Subcutaneous adipose tissue (tissue), 4 donors: ENCODE measurements around the gene UGT1A1. TPM values are rescaled to one million over a fixed set of nuclear protein-coding genes. Genes with fewer than 3 reads are reported as not detected.

Source experiments
- total RNA-seq, 4 donors: library from RNA; depleted of rRNA; stranded (reverse); fragments of >200 nt; gene quantifications; one replicate each; pipeline ENCODE4 v1.1.0, GENCODE V29; 2016
- TF ChIP-seq, protein P1 (sequence below): fragments of 450-650 bp; IDR thresholded peaks from one replicate; pipeline ENCODE4 v1.5.1; 2016; ENCODE audit warnings: low read depth, mild to moderate bottlenecking, control low read depth, antibody characterized with exemption, moderate library complexity

Gene UGT1A1
- total RNA-seq, 4 donors from 2014 or later, result not detected

DNA sequence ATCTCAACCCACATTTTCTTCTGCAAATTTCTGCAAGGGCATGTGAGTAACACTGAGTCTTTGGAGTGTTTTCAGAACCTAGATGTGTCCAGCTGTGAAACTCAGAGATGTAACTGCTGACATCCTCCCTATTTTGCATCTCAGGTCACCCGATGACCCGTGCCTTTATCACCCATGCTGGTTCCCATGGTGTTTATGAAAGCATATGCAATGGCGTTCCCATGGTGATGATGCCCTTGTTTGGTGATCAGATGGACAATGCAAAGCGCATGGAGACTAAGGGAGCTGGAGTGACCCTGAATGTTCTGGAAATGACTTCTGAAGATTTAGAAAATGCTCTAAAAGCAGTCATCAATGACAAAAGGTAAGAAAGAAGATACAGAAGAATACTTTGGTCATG, 8.0 kb downstream of the UGT1A1 start:
- TF ChIP-seq, protein P1, sequence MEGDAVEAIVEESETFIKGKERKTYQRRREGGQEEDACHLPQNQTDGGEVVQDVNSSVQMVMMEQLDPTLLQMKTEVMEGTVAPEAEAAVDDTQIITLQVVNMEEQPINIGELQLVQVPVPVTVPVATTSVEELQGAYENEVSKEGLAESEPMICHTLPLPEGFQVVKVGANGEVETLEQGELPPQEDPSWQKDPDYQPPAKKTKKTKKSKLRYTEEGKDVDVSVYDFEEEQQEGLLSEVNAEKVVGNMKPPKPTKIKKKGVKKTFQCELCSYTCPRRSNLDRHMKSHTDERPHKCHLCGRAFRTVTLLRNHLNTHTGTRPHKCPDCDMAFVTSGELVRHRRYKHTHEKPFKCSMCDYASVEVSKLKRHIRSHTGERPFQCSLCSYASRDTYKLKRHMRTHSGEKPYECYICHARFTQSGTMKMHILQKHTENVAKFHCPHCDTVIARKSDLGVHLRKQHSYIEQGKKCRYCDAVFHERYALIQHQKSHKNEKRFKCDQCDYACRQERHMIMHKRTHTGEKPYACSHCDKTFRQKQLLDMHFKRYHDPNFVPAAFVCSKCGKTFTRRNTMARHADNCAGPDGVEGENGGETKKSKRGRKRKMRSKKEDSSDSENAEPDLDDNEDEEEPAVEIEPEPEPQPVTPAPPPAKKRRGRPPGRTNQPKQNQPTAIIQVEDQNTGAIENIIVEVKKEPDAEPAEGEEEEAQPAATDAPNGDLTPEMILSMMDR, result no peak

DNA sequence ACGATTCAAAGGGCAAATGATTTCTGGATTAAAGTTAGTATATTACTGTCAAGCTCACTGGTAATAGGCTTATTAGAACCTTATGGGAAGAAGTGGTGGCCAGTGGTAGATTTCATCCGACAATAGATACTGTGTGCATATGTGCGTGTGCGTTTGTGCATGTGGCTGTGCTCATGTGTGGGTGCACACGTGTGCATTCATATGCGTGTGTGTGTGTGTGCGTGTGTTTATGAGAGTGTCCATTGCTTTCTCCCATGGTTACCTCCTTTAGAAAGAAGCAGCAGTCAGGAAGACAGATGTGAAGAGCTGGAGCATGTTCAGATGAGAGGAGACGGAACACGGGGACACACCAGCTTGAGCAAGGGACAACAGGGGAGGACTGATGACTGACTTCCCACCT, 9.2 kb downstream of the UGT1A1 start:
- TF ChIP-seq, protein P1, result no peak

DNA sequence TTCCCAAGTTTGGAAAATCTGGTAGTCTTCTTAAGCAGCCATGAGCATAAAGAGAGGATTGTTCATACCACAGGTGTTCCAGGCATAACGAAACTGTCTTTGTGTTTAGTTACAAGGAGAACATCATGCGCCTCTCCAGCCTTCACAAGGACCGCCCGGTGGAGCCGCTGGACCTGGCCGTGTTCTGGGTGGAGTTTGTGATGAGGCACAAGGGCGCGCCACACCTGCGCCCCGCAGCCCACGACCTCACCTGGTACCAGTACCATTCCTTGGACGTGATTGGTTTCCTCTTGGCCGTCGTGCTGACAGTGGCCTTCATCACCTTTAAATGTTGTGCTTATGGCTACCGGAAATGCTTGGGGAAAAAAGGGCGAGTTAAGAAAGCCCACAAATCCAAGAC, 12.1 kb downstream of the UGT1A1 start:
- TF ChIP-seq, protein P1, result no peak

DNA sequence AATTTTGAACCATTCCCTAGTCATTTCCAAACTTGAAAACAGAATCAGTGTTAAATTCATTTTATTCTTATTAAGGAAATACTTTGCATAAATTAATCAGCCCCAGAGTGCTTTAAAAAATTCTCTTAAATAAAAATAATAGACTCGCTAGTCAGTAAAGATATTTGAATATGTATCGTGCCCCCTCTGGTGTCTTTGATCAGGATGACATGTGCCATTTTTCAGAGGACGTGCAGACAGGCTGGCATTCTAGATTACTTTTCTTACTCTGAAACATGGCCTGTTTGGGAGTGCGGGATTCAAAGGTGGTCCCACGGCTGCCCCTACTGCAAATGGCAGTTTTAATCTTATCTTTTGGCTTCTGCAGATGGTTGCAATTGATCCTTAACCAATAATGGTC, 12.5 kb downstream of the UGT1A1 start:
- TF ChIP-seq, protein P1, result no peak

DNA sequence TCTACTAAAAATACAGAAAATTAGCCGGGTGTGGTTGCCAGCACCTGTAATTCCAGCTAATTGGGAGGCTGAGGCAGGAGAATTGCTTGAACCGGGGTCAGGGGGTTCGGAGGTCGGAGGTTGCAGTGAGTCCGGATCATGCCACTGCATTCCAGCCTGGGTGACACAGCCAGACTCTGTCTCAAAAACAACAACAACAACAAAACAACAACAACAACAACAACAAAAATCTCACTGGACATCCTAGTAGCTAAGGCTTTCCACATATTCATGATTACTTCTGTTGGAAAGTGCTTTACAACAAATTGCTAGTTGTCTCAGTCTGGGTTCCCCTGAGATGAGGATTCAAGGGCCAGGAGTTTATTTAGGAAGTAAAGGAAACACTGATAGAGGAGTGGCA, 13.8 kb downstream of the UGT1A1 start:
- TF ChIP-seq, protein P1, result no peak

DNA sequence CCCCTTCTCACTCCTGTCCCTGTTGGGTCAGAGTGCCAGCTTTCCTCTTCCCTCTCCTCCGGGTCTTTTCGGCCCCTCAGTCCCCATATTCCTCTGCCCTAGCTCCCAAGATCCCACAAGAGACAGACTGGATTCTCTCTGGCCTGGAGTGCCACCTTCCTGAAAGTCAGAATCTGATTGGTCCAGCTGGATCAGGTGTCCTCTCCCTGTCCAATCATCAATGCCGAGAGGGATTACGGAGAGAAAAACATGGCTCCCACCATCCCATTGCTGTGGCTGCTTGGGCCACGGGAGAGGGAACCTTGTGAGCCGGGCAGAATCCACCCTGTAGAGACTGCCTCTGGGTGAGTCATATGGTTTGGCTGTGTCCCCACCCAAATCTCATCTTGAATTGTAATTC, 15.3 kb downstream of the UGT1A1 start:
- TF ChIP-seq, protein P1, result no peak

DNA sequence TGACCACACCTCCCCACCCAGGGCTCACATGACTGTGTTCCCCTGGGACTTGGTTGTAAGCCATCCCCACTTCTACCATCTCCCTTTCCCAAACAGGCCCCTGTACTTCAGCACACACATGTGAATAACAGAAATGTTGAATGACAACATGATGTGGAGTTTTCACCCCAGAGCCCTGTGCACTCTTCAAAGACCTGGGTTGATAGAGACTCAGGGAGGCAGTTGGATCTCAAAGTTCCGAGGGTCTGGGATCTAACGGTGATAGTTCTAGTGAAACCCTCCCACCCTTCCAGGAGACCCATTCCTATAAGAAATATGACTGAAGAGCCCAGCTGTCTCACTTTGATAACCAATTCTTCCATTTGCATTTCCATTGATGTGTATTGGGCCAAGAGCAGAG, 18.0 kb downstream of the UGT1A1 start, which contains the start of gene MROH2A:
TSS of gene MROH2A (plus strand) at position 301 of the 400 bp plus-strand sequence. CDS start 1,029 bp downstream, outside the sequence.
- TF ChIP-seq, protein P1, result no peak

DNA sequence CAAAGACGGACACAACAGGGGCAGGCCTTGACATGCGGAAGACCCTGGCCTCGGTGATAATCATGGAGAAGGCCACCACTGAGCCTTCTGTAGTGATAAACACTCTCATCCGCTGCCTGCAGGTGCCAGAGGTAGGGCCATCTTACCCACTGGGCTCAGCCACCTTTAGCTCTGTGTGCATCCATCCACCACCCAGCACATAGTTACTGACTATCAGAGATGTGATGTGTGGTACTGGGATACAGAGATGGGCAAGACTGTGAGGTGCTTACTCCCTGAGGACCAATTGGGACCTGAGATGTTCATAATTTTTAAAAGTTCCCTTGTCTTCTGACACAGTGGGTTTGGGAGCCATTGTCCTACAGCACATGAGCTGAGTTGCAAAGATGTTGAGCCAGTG, 19.7 kb downstream of the UGT1A1 start:
- TF ChIP-seq, protein P1, result no peak
